Glutamatergic neuron (in vitro differentiated cells): ENCODE data around the gene NEK4. TPM values are rescaled to one million over a fixed set of nuclear protein-coding genes. Genes with fewer than 3 reads are reported as not detected.

ENCODE experiments used
- DNase-seq: peaks from one replicate; pipeline ENCODE4 v3.0.0; 2022
- H3K27ac Mint-ChIP-seq: one replicate; pipeline ENCODE4 v1.8.0; 2020; ENCODE audit warnings: mild to moderate bottlenecking, mixed read lengths, inconsistent platforms; ENCODE audit not compliant: unreplicated experiment
- H3K27me3 Mint-ChIP-seq: one replicate; pipeline ENCODE4 v1.8.0; 2020; ENCODE audit warnings: mild to moderate bottlenecking, moderate library complexity, mixed read lengths, inconsistent platforms; ENCODE audit not compliant: unreplicated experiment
- H3K36me3 Mint-ChIP-seq: one replicate; pipeline ENCODE4 v1.8.0; 2020; ENCODE audit warnings: mild to moderate bottlenecking, mixed read lengths, inconsistent platforms; ENCODE audit not compliant: unreplicated experiment
- H3K4me1 Mint-ChIP-seq: one replicate; pipeline ENCODE4 v1.8.0; 2020; ENCODE audit warnings: mild to moderate bottlenecking, low read depth, mixed read lengths, inconsistent platforms; ENCODE audit not compliant: unreplicated experiment
- H3K4me3 Mint-ChIP-seq: one replicate; pipeline ENCODE4 v1.8.0; 2020; ENCODE audit warnings: mild to moderate bottlenecking, mixed read lengths, inconsistent platforms; ENCODE audit not compliant: unreplicated experiment
- H3K9me3 Mint-ChIP-seq: one replicate; pipeline ENCODE4 v1.8.0; 2020; ENCODE audit warnings: mild to moderate bottlenecking, moderate library complexity, mixed read lengths, inconsistent platforms; ENCODE audit not compliant: unreplicated experiment
- CTCF ChIP-seq: fragments of 200-600 bp; sonication (generic); IDR thresholded peaks from one replicate; pipeline ENCODE4 v1.5.0; 2021; ENCODE audit not compliant: partially characterized antibody, unreplicated experiment
- total RNA-seq: library from RNA; stranded (reverse); fragmentation: NEBNext Ultra II Directional; extraction: Animal tissue kit (Norgen Biotek cat#: 25700); gene quantifications from one replicate; pipeline ENCODE4 v1.2.1, GENCODE V29; 2021; ENCODE audit not compliant: unreplicated experiment

The NEK4 gene
- total RNA-seq, 1 donor from 2014 or later: 28.5 TPM

- H3K27ac Mint-ChIP-seq: no peak overlapping the region
- H3K36me3 Mint-ChIP-seq: no peaks in the 10 kb centered on the region
- H3K4me1 Mint-ChIP-seq: peaks cover 5% of the 10 kb centered on the region
- no peak for TF ChIP-seq CTCF
- H3K9me3 Mint-ChIP-seq: peaks cover 4% of the 10 kb centered on the region
- H3K27me3 Mint-ChIP-seq: peaks cover 5% of the 10 kb centered on the region
- no peak overlapping the region for H3K4me3 Mint-ChIP-seq
- peak; percentile 21 for DNase-seq
Measured at GRCh38 chr3:52787672-52788625, 17.2 kb upstream of the NEK4 start.

- no peak for TF ChIP-seq CTCF
- no peak overlapping the region for H3K4me3 Mint-ChIP-seq
- H3K27ac Mint-ChIP-seq: no peak overlapping the region
- DNase-seq: peak; percentile 9
- H3K4me1 Mint-ChIP-seq: peaks cover 2% of the 10 kb centered on the region
- no peaks in the 10 kb centered on the region for H3K36me3 Mint-ChIP-seq
- peaks cover 5% of the 10 kb centered on the region for H3K27me3 Mint-ChIP-seq
- H3K9me3 Mint-ChIP-seq: peaks cover 2% of the 10 kb centered on the region
Measured at GRCh38 chr3:52787246-52787645, 16.5 kb upstream of the NEK4 start.

GRCh38 chr3:52786330-52787215, 15.8 kb upstream of the NEK4 start:
- Mint-ChIP-seq H3K9me3 (peaks cover 2% of the 10 kb centered on the region), H3K4me1 (peaks cover 2% of the 10 kb centered on the region), H3K4me3 (no peak overlapping the region), H3K27me3 (peaks cover 5% of the 10 kb centered on the region), H3K27ac (no peak overlapping the region), H3K36me3 (no peaks in the 10 kb centered on the region)
- TF ChIP-seq CTCF: no peak
- DNase-seq: peak; percentile 2

GRCh38 chr3:52784931-52785590, 14.3 kb upstream of the NEK4 start:
- DNase-seq: peak; percentile 4
- Mint-ChIP-seq H3K27ac (no peak overlapping the region), H3K4me1 (peaks cover 2% of the 10 kb centered on the region), H3K36me3 (no peaks in the 10 kb centered on the region), H3K9me3 (peaks cover 3% of the 10 kb centered on the region), H3K27me3 (peaks cover 6% of the 10 kb centered on the region), H3K4me3 (no peak overlapping the region)
- no peak for TF ChIP-seq CTCF
